Inflammatory macrophage treated with lipopolysaccharide for 1 hour (primary cell): ENCODE measurements around the gene TSPAN13.

Experiments
- DNase-seq, 2 donors: peaks; one replicate each; pipeline ENCODE4 v3.0.0-alpha.2; 2020 to 2022

The TSPAN13 gene

DNA sequence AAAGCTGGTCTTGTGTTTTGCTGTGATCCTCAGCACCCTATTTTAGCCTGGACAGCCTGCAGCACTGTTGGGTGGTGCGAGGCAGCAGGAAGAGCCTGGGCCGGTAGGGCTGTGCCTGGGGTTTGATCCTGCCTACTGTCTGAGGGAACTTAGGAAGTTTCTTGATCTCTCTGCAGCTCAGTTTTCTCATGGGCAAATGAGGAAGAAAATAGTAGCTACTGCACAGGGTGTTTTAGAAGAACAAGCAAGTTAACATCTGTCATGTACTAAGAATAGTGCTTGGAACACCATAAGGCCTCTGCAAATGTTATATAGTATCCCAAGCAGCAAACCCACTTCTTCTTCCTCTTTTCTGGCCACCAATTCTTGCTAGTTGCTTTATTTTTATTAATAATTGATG is 63.3 kb downstream of the TSPAN13 start:
- peak; percentile 24 to 46 for DNase-seq

DNA sequence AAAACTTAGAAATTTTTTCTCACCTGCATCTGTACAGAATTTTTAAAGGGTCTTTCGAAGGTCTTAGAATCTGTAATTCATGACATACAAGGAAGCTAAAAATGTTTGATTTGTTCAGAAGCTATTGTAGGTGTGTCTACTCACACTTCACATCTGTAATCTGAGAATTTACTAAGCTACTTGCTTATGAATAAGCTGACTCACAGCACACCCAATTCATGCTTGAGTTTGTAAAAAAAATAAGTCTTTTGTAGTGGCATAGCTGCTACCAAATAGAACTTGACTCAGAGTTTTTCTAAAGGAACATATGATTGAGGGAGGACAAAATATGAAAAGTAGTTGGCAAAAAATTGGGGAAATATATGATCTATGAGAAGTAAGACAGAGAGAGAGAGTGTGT is 64.0 kb downstream of the TSPAN13 start:
- DNase-seq = peak in 1 of 2 donors; percentile 9

DNA sequence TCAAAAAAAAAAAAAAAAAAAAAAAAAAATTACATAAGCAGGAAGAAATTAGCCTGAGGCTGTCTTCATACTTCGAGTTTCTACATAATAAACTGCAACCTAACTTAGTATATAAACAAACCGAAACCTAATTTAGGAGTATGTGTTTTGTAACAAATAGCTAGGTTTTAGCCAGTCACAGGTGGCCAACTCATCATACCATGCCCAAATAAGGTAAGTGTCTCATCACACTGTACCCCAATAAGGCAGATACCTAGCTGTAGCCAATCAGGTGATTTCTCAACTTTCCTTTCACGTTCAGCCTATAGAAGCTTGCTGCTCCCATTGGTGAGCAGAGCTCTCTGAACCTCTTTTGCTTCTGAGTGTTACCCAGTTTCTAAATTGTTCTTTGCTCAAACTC is 65.2 kb downstream of the TSPAN13 start:
- no peak for DNase-seq

DNA sequence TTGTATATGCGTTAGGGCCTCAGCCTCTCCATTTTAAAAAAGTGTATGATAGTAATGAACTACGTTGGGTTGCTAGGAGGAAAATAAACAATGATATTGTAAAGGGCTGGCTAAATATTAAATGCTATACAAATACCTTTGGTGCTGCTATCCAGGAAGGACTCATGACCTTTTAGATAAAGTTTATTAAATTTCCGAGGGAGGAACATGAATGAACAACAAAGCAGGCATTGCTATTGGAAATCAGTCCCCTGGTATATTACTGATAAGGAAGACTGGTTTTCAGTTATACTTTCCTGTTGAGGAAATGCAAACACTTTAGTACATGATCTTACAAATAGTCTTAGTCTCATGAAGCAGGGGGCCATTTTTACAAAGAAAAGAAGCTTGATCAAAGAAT is 68.5 kb downstream of the TSPAN13 start:
- no peak for DNase-seq

- no peak for DNase-seq
Observed at GRCh38 chr7:16826060-16826459, 72.5 kb downstream of the TSPAN13 start.

DNA sequence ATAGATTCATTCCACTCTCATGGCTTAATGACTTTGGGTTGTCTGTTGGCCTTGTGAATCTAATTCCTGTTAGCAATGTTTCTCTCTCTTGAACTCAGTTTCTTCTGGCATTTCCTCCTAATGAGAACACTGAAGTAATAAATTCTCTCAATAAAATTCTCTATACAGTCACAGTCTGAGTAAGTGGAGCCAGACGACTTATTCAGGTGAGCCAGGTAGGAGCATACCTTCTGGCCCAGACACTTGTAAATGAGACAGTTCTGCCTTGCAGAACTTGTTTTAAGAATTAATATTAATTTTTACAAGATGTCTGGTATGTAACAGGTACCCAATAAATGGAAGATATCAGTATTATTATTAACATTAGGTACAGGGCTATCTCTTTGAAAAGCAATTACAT is 79.8 kb downstream of the TSPAN13 start:
- no peak for DNase-seq
